ENCODE measurements around the gene P2RY8. TPM values are rescaled to one million over a fixed set of nuclear protein-coding genes. Genes with fewer than 3 reads are reported as not detected.

Gene P2RY8
- polyA plus RNA-seq, 3 donors = 1.1 to 1.8 (median 1.2) TPM

- 71 to 91% (median 76%) methylated on average over 14 of the region's 14 CpGs for WGBS, 3 donors
- H3K27ac ChIP-seq (ENCODE audit: low read depth, low read length) = no peak overlapping the region
Observed at GRCh38 chrX:1416965-1417760, 119.8 kb downstream of the P2RY8 start.

GRCh38 chrX:1416327-1416784 is 120.6 kb downstream of the P2RY8 start:
- no peak overlapping the region for H3K27ac ChIP-seq (ENCODE audit: low read depth, low read length)
- WGBS, 3 donors = 70 to 82% (median 73%) methylated on average over 15 of the region's 15 CpGs

Other genes starting within 250 kb of the P2RY8 start
- 10 to 100 TPM in 2 of 3 donors, 1 to 10 TPM in 1; 4.0 to 19.0 (median 18.5) TPM for gene IL3RA, start 200.4 kb downstream of the P2RY8 start, polyA plus RNA-seq
- gene SLC25A6, start 145.1 kb downstream of the P2RY8 start, polyA plus RNA-seq = 100 to 1,000 TPM; 489 to 843 (median 515) TPM
- 10 to 100 TPM; 20.2 to 35.2 (median 22.3) TPM for gene ASMTL, start 84.3 kb downstream of the P2RY8 start, polyA plus RNA-seq
- gene AKAP17A, start 54.4 kb upstream of the P2RY8 start, polyA plus RNA-seq = 10 to 100 TPM; 20.5 to 30.3 (median 28.6) TPM
- under 1 TPM in 2 of 3 donors, not detected in 1; 0.07 to 0.09 TPM for gene ASMT, start 77.9 kb upstream of the P2RY8 start, polyA plus RNA-seq